ENCODE measurements around the gene SNX25. TPM values are rescaled to one million over a fixed set of nuclear protein-coding genes. Genes with fewer than 3 reads are reported as not detected.

SNX25 gene
- total RNA-seq, 6 donors from 2014 or later: 62.9 to 178 (median 123) TPM

DNA sequence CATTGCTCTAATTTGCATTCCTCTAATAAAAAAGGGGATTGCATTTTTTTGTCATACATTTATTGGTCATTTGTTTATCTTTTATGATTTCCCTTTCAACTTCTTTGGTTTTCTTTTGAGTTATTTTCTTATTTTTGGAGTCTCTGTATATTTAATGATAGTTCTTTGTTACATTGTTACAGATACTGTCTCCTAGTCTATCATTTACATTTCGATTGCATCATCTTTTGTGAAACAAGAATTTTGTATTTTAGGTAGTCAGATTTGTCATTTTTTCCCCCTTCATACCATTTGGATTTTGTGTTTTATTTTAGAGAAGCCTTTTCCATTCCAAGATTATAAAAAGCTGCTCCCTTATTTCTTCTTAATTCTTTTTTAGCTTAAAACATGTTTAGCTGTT lies 37.1 kb downstream of the SNX25 start:
- TF ChIP-seq EP300 (IDR thresholded peaks at IDR 0.05): no peak
- no peak for TF ChIP-seq POLR2A (IDR thresholded peaks at IDR 0.05)
- TF ChIP-seq POLR2AphosphoS5 (IDR thresholded peaks at IDR 0.05): no peak
- no peak for DNase-seq
- Histone ChIP-seq H3K27me3 (no peaks in the 10 kb centered on the region), H3K4me3 (no peak overlapping the region), H3K4me1 (no peaks in the 10 kb centered on the region), H3K27ac (no peak overlapping the region), H3K9me3 (no peaks in the 10 kb centered on the region), H3K36me3 (no peaks in the 10 kb centered on the region)
- 91 to 96% methylated on average over 1 of the region's 1 CpG for WGBS, 2 donors
- ATAC-seq (ENCODE audit: low FRiP score in 2 of 2): no peak

DNA sequence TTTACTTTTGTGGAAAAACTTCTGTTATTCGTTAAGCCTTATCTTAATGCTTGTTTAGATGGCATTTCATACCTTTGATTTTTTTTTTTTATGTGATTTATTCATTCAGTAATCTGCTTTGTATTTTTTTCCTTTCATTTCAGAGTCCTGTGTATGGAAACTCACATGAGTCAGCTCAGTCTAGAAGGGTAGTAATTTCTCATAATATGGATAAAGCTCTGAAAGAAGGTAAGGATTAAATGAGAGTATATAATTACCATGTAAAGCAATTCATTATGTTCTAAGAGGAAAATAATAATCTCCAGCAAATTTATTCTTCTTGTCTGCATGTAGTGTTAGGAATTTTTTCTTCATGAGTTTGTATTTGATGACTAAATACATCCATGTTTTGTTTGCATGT lies 37.8 kb downstream of the SNX25 start:
- 80 to 85% methylated on average over 1 of the region's 1 CpG for WGBS, 2 donors
- Histone ChIP-seq H3K27ac (no peak overlapping the region), H3K4me1 (no peaks in the 10 kb centered on the region), H3K36me3 (no peaks in the 10 kb centered on the region), H3K4me3 (no peak overlapping the region), H3K9me3 (no peaks in the 10 kb centered on the region), H3K27me3 (no peaks in the 10 kb centered on the region)
- DNase-seq (no peak), ATAC-seq (ENCODE audit: low FRiP score in 2 of 2) (no peak)
- TF ChIP-seq POLR2AphosphoS5 (IDR thresholded peaks at IDR 0.05) (no peak), EP300 (IDR thresholded peaks at IDR 0.05) (no peak), POLR2A (IDR thresholded peaks at IDR 0.05) (no peak)
- TF ChIP-seq, protein P1, sequence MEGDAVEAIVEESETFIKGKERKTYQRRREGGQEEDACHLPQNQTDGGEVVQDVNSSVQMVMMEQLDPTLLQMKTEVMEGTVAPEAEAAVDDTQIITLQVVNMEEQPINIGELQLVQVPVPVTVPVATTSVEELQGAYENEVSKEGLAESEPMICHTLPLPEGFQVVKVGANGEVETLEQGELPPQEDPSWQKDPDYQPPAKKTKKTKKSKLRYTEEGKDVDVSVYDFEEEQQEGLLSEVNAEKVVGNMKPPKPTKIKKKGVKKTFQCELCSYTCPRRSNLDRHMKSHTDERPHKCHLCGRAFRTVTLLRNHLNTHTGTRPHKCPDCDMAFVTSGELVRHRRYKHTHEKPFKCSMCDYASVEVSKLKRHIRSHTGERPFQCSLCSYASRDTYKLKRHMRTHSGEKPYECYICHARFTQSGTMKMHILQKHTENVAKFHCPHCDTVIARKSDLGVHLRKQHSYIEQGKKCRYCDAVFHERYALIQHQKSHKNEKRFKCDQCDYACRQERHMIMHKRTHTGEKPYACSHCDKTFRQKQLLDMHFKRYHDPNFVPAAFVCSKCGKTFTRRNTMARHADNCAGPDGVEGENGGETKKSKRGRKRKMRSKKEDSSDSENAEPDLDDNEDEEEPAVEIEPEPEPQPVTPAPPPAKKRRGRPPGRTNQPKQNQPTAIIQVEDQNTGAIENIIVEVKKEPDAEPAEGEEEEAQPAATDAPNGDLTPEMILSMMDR (IDR thresholded peaks at IDR 0.05): no peak

DNA sequence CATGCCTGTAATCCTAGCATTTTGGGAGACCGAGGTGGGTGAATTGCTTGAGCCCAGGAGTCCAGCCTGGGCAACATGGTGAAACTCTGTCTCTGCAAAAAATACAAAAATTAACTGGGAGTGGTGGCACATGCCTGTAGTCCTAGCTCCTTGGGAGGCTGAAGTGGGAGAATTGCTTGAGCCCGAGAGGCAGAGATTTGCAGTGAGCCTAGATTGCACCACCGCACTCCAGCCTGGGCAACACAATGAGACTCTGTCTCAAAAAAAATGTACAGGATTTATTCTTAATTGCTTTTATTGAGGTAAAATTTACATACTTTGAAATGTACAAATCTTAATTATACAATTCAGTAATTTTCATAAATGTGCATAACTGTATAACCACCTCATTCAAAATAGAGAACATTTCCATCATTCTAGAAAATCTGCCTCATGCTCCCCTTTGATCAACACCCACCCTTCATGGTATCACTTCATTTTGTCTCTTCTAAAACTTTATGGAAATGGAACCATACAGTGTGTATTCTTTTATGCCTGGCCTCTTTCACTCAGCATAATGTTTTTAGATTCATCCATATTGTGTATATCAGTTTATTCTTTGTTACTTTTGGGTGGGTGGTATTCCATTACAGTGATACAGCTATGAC lies 39.1 kb downstream of the SNX25 start:
- ATAC-seq (ENCODE audit: low FRiP score in 2 of 2) (no peak), DNase-seq (no peak)
- Histone ChIP-seq H3K4me3 (no peak overlapping the region), H3K36me3 (no peaks in the 10 kb centered on the region), H3K4me1 (no peaks in the 10 kb centered on the region), H3K27ac (no peak overlapping the region), H3K9me3 (no peaks in the 10 kb centered on the region), H3K27me3 (no peaks in the 10 kb centered on the region)
- no peak for TF ChIP-seq POLR2AphosphoS5 (IDR thresholded peaks at IDR 0.05)
- TF ChIP-seq, protein P1 (IDR thresholded peaks at IDR 0.05): no peak
- no peak for TF ChIP-seq POLR2A (IDR thresholded peaks at IDR 0.05)
- no peak for TF ChIP-seq EP300 (IDR thresholded peaks at IDR 0.05)
- WGBS, 2 donors: 89 to 92% methylated on average over 3 of the region's 3 CpGs

DNA sequence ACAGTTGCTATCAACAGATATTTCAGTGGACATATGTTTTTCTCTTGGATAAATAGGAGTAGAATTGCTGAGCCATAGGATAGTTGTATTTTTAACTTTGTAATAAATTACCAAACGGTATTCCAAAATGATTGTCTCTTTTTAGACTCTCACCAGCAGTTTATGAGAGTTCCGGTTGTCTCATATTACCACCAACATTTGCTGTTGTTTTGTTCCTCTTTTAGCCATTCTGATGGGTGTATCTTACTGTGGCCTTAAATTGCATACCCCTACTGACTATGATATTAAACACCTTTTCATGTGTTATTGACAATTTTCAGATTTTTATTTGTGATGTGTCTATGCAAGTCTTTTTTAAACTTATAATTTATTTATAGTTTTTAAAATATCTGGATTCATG lies 39.7 kb downstream of the SNX25 start:
- ATAC-seq (ENCODE audit: low FRiP score in 2 of 2) (no peak), DNase-seq (no peak)
- Histone ChIP-seq H3K27me3 (no peaks in the 10 kb centered on the region), H3K36me3 (no peaks in the 10 kb centered on the region), H3K4me3 (no peak overlapping the region), H3K4me1 (peaks cover 0 to under 1% (median 0%) of the 10 kb centered on the region in 4 donors), H3K27ac (no peak overlapping the region), H3K9me3 (no peaks in the 10 kb centered on the region)
- WGBS, 2 donors: 79 to 86% methylated on average over 2 of the region's 2 CpGs
- TF ChIP-seq POLR2A (IDR thresholded peaks at IDR 0.05) (no peak), POLR2AphosphoS5 (IDR thresholded peaks at IDR 0.05) (no peak), EP300 (IDR thresholded peaks at IDR 0.05) (no peak)
- TF ChIP-seq, protein P1 (IDR thresholded peaks at IDR 0.05): no peak

DNA sequence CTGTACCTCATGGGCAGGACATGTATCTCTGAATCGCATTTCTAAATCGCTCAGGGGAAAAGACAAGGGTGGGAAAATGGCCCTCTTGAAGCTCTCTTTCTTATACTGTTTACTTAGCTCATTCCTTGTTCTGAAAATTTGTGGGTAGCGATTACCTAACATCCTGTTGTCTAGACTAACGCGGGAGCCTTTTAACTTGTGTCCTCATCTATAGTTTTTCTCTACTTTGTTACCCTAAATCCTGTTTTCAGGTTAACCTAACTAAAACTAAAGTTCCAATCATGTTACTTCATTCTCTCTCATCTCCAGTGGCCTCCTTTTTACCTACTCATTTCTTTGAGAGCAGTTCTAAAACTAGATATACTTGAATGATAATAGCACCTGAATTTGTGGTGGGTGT lies 45.0 kb downstream of the SNX25 start:
- Histone ChIP-seq H3K4me1 (peaks cover 0 to 4% (median 2%) of the 10 kb centered on the region in 4 donors), H3K9me3 (no peaks in the 10 kb centered on the region), H3K27ac (no peak overlapping the region), H3K27me3 (no peaks in the 10 kb centered on the region), H3K4me3 (no peak overlapping the region), H3K36me3 (no peaks in the 10 kb centered on the region)
- ATAC-seq (ENCODE audit: low FRiP score in 2 of 2): no peak
- 48 to 68% methylated on average over 5 of the region's 5 CpGs for WGBS, 2 donors
- DNase-seq: no peak
- TF ChIP-seq POLR2A (IDR thresholded peaks at IDR 0.05) (no peak), POLR2AphosphoS5 (IDR thresholded peaks at IDR 0.05) (no peak), EP300 (IDR thresholded peaks at IDR 0.05) (no peak)
- TF ChIP-seq, protein P1 (IDR thresholded peaks at IDR 0.05): no peak
